ENCODE data around the gene CFAP47. TPM values are rescaled to one million over a fixed set of nuclear protein-coding genes. Genes with fewer than 3 reads are reported as not detected.

Gene CFAP47
- total and polyA plus RNA-seq, 2 of the 8 experiments (the other 6 are each of a cell fraction or from before 2014, with no cell fraction given): 0.04 TPM; not detected in 1

DNA sequence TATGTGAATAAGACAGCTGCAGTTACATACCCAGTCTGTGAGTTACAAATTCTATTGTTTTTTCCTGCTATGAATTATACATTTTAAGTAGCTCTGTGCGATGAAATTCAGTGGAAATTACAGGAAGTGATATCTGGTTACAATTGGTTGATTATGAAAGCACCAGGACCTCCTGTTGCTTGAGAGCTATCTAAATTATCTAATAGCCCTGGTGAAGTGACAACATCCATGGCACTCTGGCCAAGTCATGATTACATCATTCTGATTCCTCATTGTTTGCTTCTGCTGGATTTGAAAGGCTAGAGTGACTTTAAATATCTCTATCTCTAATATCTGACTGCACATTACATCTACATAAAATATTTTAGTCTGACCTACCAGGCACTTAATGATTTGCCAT, 515.0 kb downstream of the CFAP47 start:
- Histone ChIP-seq H3K14ac (ENCODE audit: insufficient read length) (no peak overlapping the region), H3K18ac (ENCODE audit: extremely low read depth, low read length) (no peak overlapping the region), H3K4ac (replicated peaks; ENCODE audit: insufficient read length, low read depth, low read length) (no peak overlapping the region), H3K23ac (ENCODE audit: insufficient read length) (no peak overlapping the region), H2BK5ac (ENCODE audit: low read depth, low read length) (no peak overlapping the region), H3K9me3 (ENCODE audit: insufficient read depth in 2 of 2, low read depth in 1 of 2, low read length in 1 of 2) (no peaks in the 10 kb centered on the region), H3K4me3 (ENCODE audit: extremely low read depth in 1 of 4, insufficient read depth in 2 of 4, low read depth in 3 of 4, low read length in 4 of 4) (no peak overlapping the region), H3K79me2 (ENCODE audit: control insufficient read depth in 1 of 2, insufficient read depth in 2 of 2, low read length in 2 of 2) (no peaks in the 10 kb centered on the region), H3K56ac (replicated peaks; ENCODE audit: insufficient read length, low read depth, low read length) (no peak overlapping the region), H4K91ac (replicated peaks; ENCODE audit: insufficient read length, low read length) (no peak overlapping the region), H4K20me1 (replicated peaks in 1 of 2; ENCODE audit: control insufficient read depth in 1 of 2, insufficient read depth in 2 of 2, low read length in 2 of 2) (no peaks in the 10 kb centered on the region), H2BK15ac (ENCODE audit: low read length) (no peak overlapping the region), H2BK12ac (ENCODE audit: low read depth, low read length) (no peak overlapping the region), H3K4me1 (replicated peaks in 1 of 4; ENCODE audit: control insufficient read depth in 3 of 4, insufficient read depth in 4 of 4, low read length in 3 of 4) (no peaks in the 10 kb centered on the region), H3K9ac (replicated peaks in 1 of 4; ENCODE audit: extremely low read depth in 1 of 4, low read depth in 3 of 4, low read length in 3 of 4) (no peak overlapping the region), H3K27ac (ENCODE audit: low read depth, low read length) (no peak overlapping the region), H3K27me3 (replicated peaks in 1 of 4; ENCODE audit: control insufficient read depth in 3 of 4, extremely low read depth in 1 of 4, insufficient read depth in 3 of 4, low read length in 3 of 4) (no peaks in the 10 kb centered on the region), H4K5ac (ENCODE audit: insufficient read length, low read depth, low read length) (no peak overlapping the region), H3K23me2 (ENCODE audit: low read depth, low read length) (no peaks in the 10 kb centered on the region), H3K36me3 (ENCODE audit: control insufficient read depth in 2 of 4, insufficient read depth in 4 of 4, low read length in 3 of 4) (no peaks in the 10 kb centered on the region), H2AFZ (ENCODE audit: low read length) (no peak overlapping the region), H2BK120ac (replicated peaks; ENCODE audit: low read depth, low read length) (no peak overlapping the region), H3K79me1 (ENCODE audit: low read depth, low read length) (no peaks in the 10 kb centered on the region), H2BK20ac (ENCODE audit: low read length) (no peak overlapping the region), H3K4me2 (ENCODE audit: insufficient read depth in 1 of 2, low read depth in 2 of 2, low read length in 2 of 2) (no peak overlapping the region), H2AK5ac (ENCODE audit: low read depth, low read length) (no peak overlapping the region), H4K8ac (ENCODE audit: extremely low read depth, insufficient read depth, low read length) (no peak overlapping the region)
- WGBS, 2 experiments (ENCODE audit: extremely low coverage in 1 of 2, insufficient coverage in 1 of 2, insufficient read length in 1 of 2, insufficient replicate concordance in 2 of 2, low coverage in 1 of 2, low lambda C conversion rate in 2 of 2, missing lambda C conversion rate in 1 of 2): 100% methylated on average over 1 of the region's 1 CpG; no CpG with 5 or more reads in 1 of the 2 experiments
- no peak for DNase-seq (ENCODE audit: low read depth in 1 of 2, low spot score in 2 of 2)
- ChIA-PET POLR2A (ENCODE audit: partially characterized antibody) (no interaction called here), CTCF (ENCODE audit: partially characterized antibody) (no interaction called here)
- FAIRE-seq: no peak
- no peak for TF ChIP-seq HDAC2 (IDR thresholded peaks at IDR 0.05; ENCODE audit: borderline replicate concordance in 1 of 2, low read depth in 2 of 2, low read length in 2 of 2)
- no peak for TF ChIP-seq SAP30 (IDR thresholded peaks at IDR 0.05; ENCODE audit: insufficient read depth, insufficient replicate concordance, low read length)
- no peak for TF ChIP-seq SIN3A (conservative IDR thresholded peaks at IDR 0.05 in 1 of 2, IDR thresholded peaks at IDR 0.05 in 1 of 2; ENCODE audit: low read depth in 1 of 2, low read length in 2 of 2)
- no peak for TF ChIP-seq BCL11A (IDR thresholded peaks at IDR 0.05; ENCODE audit: low read depth in 2 of 2, low read length in 2 of 2)
- TF ChIP-seq, protein P1, sequence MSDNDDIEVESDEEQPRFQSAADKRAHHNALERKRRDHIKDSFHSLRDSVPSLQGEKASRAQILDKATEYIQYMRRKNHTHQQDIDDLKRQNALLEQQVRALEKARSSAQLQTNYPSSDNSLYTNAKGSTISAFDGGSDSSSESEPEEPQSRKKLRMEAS (IDR thresholded peaks at IDR 0.05): no peak
- TF ChIP-seq TAF7 (optimal IDR thresholded peaks at IDR 0.05; ENCODE audit: borderline replicate concordance, low read depth, low read length): no peak
- TF ChIP-seq, protein P2, sequence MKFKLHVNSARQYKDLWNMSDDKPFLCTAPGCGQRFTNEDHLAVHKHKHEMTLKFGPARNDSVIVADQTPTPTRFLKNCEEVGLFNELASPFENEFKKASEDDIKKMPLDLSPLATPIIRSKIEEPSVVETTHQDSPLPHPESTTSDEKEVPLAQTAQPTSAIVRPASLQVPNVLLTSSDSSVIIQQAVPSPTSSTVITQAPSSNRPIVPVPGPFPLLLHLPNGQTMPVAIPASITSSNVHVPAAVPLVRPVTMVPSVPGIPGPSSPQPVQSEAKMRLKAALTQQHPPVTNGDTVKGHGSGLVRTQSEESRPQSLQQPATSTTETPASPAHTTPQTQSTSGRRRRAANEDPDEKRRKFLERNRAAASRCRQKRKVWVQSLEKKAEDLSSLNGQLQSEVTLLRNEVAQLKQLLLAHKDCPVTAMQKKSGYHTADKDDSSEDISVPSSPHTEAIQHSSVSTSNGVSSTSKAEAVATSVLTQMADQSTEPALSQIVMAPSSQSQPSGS (IDR thresholded peaks at IDR 0.05; ENCODE audit: low read length): no peak
- TF ChIP-seq SIRT6 (IDR thresholded peaks at IDR 0.05; ENCODE audit: low read length): no peak
- TF ChIP-seq, protein P3, sequence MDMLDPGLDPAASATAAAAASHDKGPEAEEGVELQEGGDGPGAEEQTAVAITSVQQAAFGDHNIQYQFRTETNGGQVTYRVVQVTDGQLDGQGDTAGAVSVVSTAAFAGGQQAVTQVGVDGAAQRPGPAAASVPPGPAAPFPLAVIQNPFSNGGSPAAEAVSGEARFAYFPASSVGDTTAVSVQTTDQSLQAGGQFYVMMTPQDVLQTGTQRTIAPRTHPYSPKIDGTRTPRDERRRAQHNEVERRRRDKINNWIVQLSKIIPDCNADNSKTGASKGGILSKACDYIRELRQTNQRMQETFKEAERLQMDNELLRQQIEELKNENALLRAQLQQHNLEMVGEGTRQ (IDR thresholded peaks at IDR 0.05; ENCODE audit: low read length): no peak
- no peak for TF ChIP-seq ZNF274 (IDR thresholded peaks at IDR 0.05; ENCODE audit: borderline replicate concordance, extremely low read depth, low read length)
- no peak for TF ChIP-seq SRF (IDR thresholded peaks at IDR 0.05; ENCODE audit: low read depth, low read length)

Data from H1 (cell line).